GM13977 (cell line): ENCODE results near the gene ENTPD6.
A peak's percentile ranks its signal among the peaks of the same experiment; 100 is the strongest.

Experiments
- DNase-seq: peaks from one replicate; pipeline ENCODE4 v3.0.0; 2012; ENCODE audit warnings: low spot score
- CTCF ChIP-seq: IDR thresholded peaks from 2 replicates; pipeline ENCODE4 v1.5.1; 2012; ENCODE audit warnings: mild to moderate bottlenecking, control low read depth; ENCODE audit not compliant: insufficient read depth; ENCODE audit errors: extremely low read depth, missing control alignments
- in situ Hi-C: fragments of 300-500 bp; cut with MboI; formaldehyde crosslinking; loops from one replicate; pipeline ENCODE4 v1.12.0; 2022; ENCODE audit warnings: low sequenced_read_pairs, low pct_unique_long_range_greater_than_20kb, mixed read lengths, inconsistent platforms; ENCODE audit not compliant: unreplicated experiment

ENTPD6 gene

GRCh38 chr20:25187635-25188034, 7.9 kb upstream of the ENTPD6 start:
- no peak for TF ChIP-seq CTCF
- peak; percentile 2 for DNase-seq
- in situ Hi-C loops = loop anchor here (25.0 kb wide), 1 partner anchor 200 kb away; the partner anchor contains the start of gene APMAP

- no peak for TF ChIP-seq CTCF
- no peak for DNase-seq
- in situ Hi-C loops = loop anchor here (25.0 kb wide), 1 partner anchor 201 kb away; the partner anchor contains the start of gene APMAP
These were observed 7.3 kb upstream of the ENTPD6 start for GRCh38 chr20:25188218-25188617.

- DNase-seq = no peak
- TF ChIP-seq CTCF = no peak
- in situ Hi-C loops = loop anchor here (25.0 kb wide), 1 partner anchor 204 kb away; the partner anchor contains the start of gene APMAP
These were observed 4.5 kb upstream of the ENTPD6 start for GRCh38 chr20:25191051-25191450.

- in situ Hi-C loops = loop anchor here (25.0 kb wide), 1 partner anchor 204 kb away; the partner anchor contains the start of gene APMAP
- TF ChIP-seq CTCF = no peak
- DNase-seq = no peak
These were observed 3.8 kb upstream of the ENTPD6 start for GRCh38 chr20:25191689-25192088.

GRCh38 chr20:25193843-25194242, 1.7 kb upstream of the ENTPD6 start:
- in situ Hi-C loops = loop anchor here (25.0 kb wide), 1 partner anchor 207 kb away; the partner anchor contains the start of gene APMAP
- no peak for DNase-seq
- TF ChIP-seq CTCF = no peak

- in situ Hi-C loops = loop anchor here (25.0 kb wide), 1 partner anchor 207 kb away; the partner anchor contains the start of gene APMAP
- DNase-seq = no peak
- no peak for TF ChIP-seq CTCF
These were observed 1.1 kb upstream of the ENTPD6 start for GRCh38 chr20:25194333-25194972.
